ENCODE results near the gene PNPO.

PNPO gene

DNA sequence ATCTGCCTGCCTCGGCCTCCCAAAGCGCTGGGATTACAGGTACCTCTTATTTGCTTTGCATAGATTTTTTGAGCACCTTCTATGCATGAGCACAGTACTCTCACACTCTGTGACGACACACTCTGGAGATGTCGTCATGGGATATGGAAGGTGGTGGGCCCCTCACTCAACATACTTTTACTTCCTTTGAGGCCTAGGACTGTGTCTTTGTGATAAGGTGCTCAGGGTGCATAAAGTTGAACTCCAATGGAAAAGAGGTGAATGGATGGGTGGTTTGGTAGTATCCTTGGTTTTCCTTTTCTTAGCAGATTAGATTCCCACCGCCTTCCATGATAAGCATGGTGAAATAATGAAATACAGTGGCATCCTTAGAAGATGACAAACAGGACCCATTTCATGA lies 23.5 kb downstream of the PNPO start:
- no peaks in the 10 kb centered on the region for H3K79me2 ChIP-seq (ENCODE audit: insufficient read depth, low read length)
- H3K27ac ChIP-seq (ENCODE audit: low read depth, low read length, poor library complexity, severe bottlenecking): no peak overlapping the region
- no peaks in the 10 kb centered on the region for H4K20me1 ChIP-seq (ENCODE audit: insufficient read depth, low read length)
- no peak overlapping the region for H2AFZ ChIP-seq (ENCODE audit: low read length)
- H3K36me3 ChIP-seq (ENCODE audit: insufficient read depth, low read length): no peaks in the 10 kb centered on the region
- no peak overlapping the region for H3K4me2 ChIP-seq (ENCODE audit: low read length)
- H3K27me3 ChIP-seq (ENCODE audit: insufficient read depth, low read length): no peaks in the 10 kb centered on the region
- H3K9me2 ChIP-seq (ENCODE audit: low read depth, low read length): no peaks in the 10 kb centered on the region
- peaks cover under 1% of the 10 kb centered on the region for H3K4me1 ChIP-seq (ENCODE audit: insufficient read depth, low read length, severe bottlenecking)
- no peaks in the 10 kb centered on the region for H3K9me3 ChIP-seq (ENCODE audit: low read length)
- no peaks in the 10 kb centered on the region for H3F3A ChIP-seq (ENCODE audit: insufficient read depth, low read length)
- H3K4me3 ChIP-seq (ENCODE audit: low read depth, low read length, poor library complexity, severe bottlenecking): no peak overlapping the region
- TF ChIP-seq, protein P1, sequence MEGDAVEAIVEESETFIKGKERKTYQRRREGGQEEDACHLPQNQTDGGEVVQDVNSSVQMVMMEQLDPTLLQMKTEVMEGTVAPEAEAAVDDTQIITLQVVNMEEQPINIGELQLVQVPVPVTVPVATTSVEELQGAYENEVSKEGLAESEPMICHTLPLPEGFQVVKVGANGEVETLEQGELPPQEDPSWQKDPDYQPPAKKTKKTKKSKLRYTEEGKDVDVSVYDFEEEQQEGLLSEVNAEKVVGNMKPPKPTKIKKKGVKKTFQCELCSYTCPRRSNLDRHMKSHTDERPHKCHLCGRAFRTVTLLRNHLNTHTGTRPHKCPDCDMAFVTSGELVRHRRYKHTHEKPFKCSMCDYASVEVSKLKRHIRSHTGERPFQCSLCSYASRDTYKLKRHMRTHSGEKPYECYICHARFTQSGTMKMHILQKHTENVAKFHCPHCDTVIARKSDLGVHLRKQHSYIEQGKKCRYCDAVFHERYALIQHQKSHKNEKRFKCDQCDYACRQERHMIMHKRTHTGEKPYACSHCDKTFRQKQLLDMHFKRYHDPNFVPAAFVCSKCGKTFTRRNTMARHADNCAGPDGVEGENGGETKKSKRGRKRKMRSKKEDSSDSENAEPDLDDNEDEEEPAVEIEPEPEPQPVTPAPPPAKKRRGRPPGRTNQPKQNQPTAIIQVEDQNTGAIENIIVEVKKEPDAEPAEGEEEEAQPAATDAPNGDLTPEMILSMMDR (IDR thresholded peaks at IDR 0.05; ENCODE audit: low read length): no peak
- TF ChIP-seq EZH2 (IDR thresholded peaks at IDR 0.05; ENCODE audit: borderline replicate concordance, low read length): no peak
- H3K9ac ChIP-seq (ENCODE audit: low read length): no peak overlapping the region

DNA sequence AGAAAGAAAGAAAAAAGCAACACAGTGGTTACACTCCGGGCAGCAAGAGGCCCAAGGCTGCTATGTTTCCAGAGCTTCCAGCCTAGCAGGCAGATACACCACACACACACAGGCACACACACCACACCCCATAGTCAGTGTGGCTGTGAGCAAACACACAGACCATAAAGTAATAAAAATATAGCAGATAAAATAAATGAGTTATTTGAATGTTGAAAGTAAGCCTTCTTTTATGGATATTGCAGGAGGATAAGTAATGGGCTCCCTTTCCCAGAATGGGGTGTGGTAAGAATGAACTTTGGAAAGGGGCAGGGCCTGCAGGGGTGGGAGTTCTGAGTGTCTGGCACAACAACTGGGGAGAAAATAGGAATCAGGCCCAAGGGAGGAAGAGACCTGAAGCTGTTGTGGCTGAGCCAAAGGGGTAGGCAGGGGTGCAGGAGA lies 24.7 kb downstream of the PNPO start:
- Histone ChIP-seq H2AFZ (ENCODE audit: low read length) (no peak overlapping the region), H3K9me3 (ENCODE audit: low read length) (no peaks in the 10 kb centered on the region), H3K36me3 (ENCODE audit: insufficient read depth, low read length) (no peaks in the 10 kb centered on the region), H3F3A (ENCODE audit: insufficient read depth, low read length) (no peaks in the 10 kb centered on the region), H3K79me2 (ENCODE audit: insufficient read depth, low read length) (no peaks in the 10 kb centered on the region), H3K4me1 (ENCODE audit: insufficient read depth, low read length, severe bottlenecking) (peaks cover 8% of the 10 kb centered on the region), H3K4me2 (ENCODE audit: low read length) (no peak overlapping the region), H3K9me2 (ENCODE audit: low read depth, low read length) (no peaks in the 10 kb centered on the region), H3K4me3 (ENCODE audit: low read depth, low read length, poor library complexity, severe bottlenecking) (no peak overlapping the region), H3K9ac (ENCODE audit: low read length) (no peak overlapping the region), H4K20me1 (ENCODE audit: insufficient read depth, low read length) (no peaks in the 10 kb centered on the region), H3K27ac (ENCODE audit: low read depth, low read length, poor library complexity, severe bottlenecking) (no peak overlapping the region), H3K27me3 (ENCODE audit: insufficient read depth, low read length) (no peaks in the 10 kb centered on the region)
- TF ChIP-seq, protein P1 (IDR thresholded peaks at IDR 0.05; ENCODE audit: low read length): no peak
- TF ChIP-seq EZH2 (IDR thresholded peaks at IDR 0.05; ENCODE audit: borderline replicate concordance, low read length): no peak

DNA sequence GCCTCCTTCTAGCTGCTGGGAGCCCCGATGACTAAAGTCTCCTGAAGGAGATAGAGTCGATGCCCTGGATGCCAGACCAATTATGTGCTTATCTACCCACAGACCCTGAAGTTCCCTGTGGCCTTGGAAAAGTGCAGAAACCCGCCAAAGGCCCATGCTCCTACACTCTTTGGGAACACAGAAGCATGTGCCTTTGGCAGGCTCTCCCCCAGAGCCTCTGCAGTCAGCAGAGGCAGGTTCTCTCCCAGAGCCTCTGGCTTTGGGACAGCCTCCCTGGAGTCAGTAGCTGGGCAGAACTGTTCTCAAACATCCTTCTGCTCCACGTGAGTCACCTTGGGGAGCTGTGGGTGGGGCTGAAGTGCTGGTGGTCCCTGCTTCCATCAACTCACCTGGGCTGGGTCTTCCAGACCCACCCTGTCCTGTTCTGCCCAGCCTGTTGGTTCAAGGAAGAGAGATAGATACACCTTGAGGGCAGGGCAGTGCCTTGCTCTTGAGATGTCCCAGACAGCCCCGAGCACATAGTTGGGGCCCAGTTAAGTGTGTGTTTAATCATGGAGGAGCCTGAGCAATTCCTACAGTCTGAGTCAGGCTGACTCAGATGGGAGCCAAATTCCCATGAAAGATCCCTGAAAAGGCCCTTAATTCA lies 26.4 kb downstream of the PNPO start:
- Histone ChIP-seq H3K9ac (ENCODE audit: low read length) (no peak overlapping the region), H3K9me3 (ENCODE audit: low read length) (no peaks in the 10 kb centered on the region), H3K36me3 (ENCODE audit: insufficient read depth, low read length) (no peaks in the 10 kb centered on the region), H3K79me2 (ENCODE audit: insufficient read depth, low read length) (no peaks in the 10 kb centered on the region), H2AFZ (ENCODE audit: low read length) (no peak overlapping the region), H3K27me3 (ENCODE audit: insufficient read depth, low read length) (no peaks in the 10 kb centered on the region), H3K4me3 (ENCODE audit: low read depth, low read length, poor library complexity, severe bottlenecking) (no peak overlapping the region), H3F3A (ENCODE audit: insufficient read depth, low read length) (no peaks in the 10 kb centered on the region), H3K4me2 (ENCODE audit: low read length) (no peak overlapping the region), H3K27ac (ENCODE audit: low read depth, low read length, poor library complexity, severe bottlenecking) (no peak overlapping the region), H3K4me1 (ENCODE audit: insufficient read depth, low read length, severe bottlenecking) (peaks cover 22% of the 10 kb centered on the region), H4K20me1 (ENCODE audit: insufficient read depth, low read length) (no peaks in the 10 kb centered on the region), H3K9me2 (ENCODE audit: low read depth, low read length) (no peaks in the 10 kb centered on the region)
- TF ChIP-seq EZH2 (IDR thresholded peaks at IDR 0.05; ENCODE audit: borderline replicate concordance, low read length): no peak
- TF ChIP-seq, protein P1 (IDR thresholded peaks at IDR 0.05; ENCODE audit: low read length): no peak

Data from OCI-LY1 (cell line).